GM12878 (cell line): ENCODE measurements around the gene HSPA1B. TPM values are rescaled to one million over a fixed set of nuclear protein-coding genes. Genes with fewer than 3 reads are reported as not detected.

Experiments
- ATAC-seq: fragments of 200-7000 bp; cut with Tn5 transposase; 3 replicates; pipeline ENCODE4 v1.9.1; 2020; ENCODE audit warnings: mild to moderate bottlenecking, moderate library complexity
- BruUV-seq: library from RNA; stranded (reverse); fragments of 400-500 nt; replicated peaks from 2 replicates; lab custom pipeline; 2021; lab: Mats Ljungman, UMichigan
- CTCF ChIA-PET: fragments of 300-600 bp; sonication (Branson Sonifier 250); formaldehyde crosslinking; extraction: SDS; loops from one replicate; lab custom pipeline; 2021; ENCODE audit warnings: inconsistent platforms; lab: Yijun Ruan, JAX
- POLR2A ChIA-PET: fragments of 350-600 bp; formaldehyde crosslinking; extraction: SDS; loops from one replicate; lab custom pipeline; 2021; ENCODE audit warnings: inconsistent platforms; lab: Charles Lee
- RAD21 ChIA-PET: fragments of 300-600 bp; sonication (Branson Sonifier 250); formaldehyde crosslinking; loops from one replicate; lab custom pipeline; 2023; ENCODE audit warnings: antibody characterized with exemption; ENCODE audit not compliant: unreplicated experiment; lab: Charles Lee
- SMC1A ChIA-PET: fragments of 300-600 bp; sonication (Branson Sonifier 250); formaldehyde crosslinking; loops from one replicate; lab custom pipeline; 2023; ENCODE audit not compliant: unreplicated experiment, uncharacterized antibody; lab: Charles Lee
- DNase-seq: peaks from one replicate; pipeline ENCODE4 v3.0.0-alpha.2; 2011; ENCODE audit warnings: low read depth, low spot score
- FAIRE-seq: peaks from 3 replicates; lab custom pipeline; 2011; peaks lifted over from hg19 to GRCh38; lab: Jason Lieb, UNC
- H2AFZ ChIP-seq: 2 replicates; pipeline ENCODE4 v1.6.0; 2011; ENCODE audit warnings: low read depth, low read length, control low read depth; ENCODE audit not compliant: control insufficient read depth
- H3K27ac ChIP-seq: 2 replicates; pipeline ENCODE4 v1.5.1; 2011; ENCODE audit warnings: control low read depth; ENCODE audit not compliant: control insufficient read depth, insufficient read depth
- H3K27me3 ChIP-seq, 2 experiments: replicated peaks in 1 of 2; 2 replicates each; pipeline versions ENCODE4 v1.6.0 to v1.6.1; 2011; ENCODE audit warnings: low read length in 1 of 2; ENCODE audit not compliant: control insufficient read depth in 2 of 2, insufficient read depth in 2 of 2
- H3K36me3 ChIP-seq, 2 experiments: 2 replicates each; pipeline ENCODE4 v1.5.1; 2011; ENCODE audit warnings: low read length in 1 of 2; ENCODE audit not compliant: control insufficient read depth in 2 of 2, insufficient read depth in 2 of 2
- H3K4me1 ChIP-seq: 2 replicates; pipeline ENCODE4 v1.6.1; 2011; ENCODE audit warnings: mild to moderate bottlenecking, low read length, moderate library complexity, mixed read lengths; ENCODE audit not compliant: control insufficient read depth, insufficient read depth
- H3K4me2 ChIP-seq: 2 replicates; pipeline ENCODE4 v1.6.0; 2011; ENCODE audit warnings: control low read depth; ENCODE audit not compliant: control insufficient read depth, insufficient read depth
- H3K4me3 ChIP-seq: fragments of 200-600 bp; sonication (generic); 2 replicates; pipeline ENCODE4 v1.5.1; 2016
- H3K79me2 ChIP-seq: 2 replicates; pipeline ENCODE4 v1.6.0; 2011; ENCODE audit warnings: low read length; ENCODE audit not compliant: control insufficient read depth, insufficient read depth
- H3K9ac ChIP-seq: 2 replicates; pipeline ENCODE4 v1.8.0; 2011; ENCODE audit warnings: low read length, control low read depth, mixed read lengths; ENCODE audit not compliant: control insufficient read depth, insufficient read depth
- H3K9me3 ChIP-seq: replicated peaks from 3 replicates; pipeline ENCODE4 v1.5.1; 2011; ENCODE audit warnings: mild to moderate bottlenecking, low read length; ENCODE audit not compliant: control insufficient read depth, insufficient read depth
- H4K20me1 ChIP-seq: 2 replicates; pipeline ENCODE4 v1.6.0; 2011; ENCODE audit not compliant: control insufficient read depth, insufficient read depth
- BMI1 ChIP-seq: fragments of 450-650 bp; IDR thresholded peaks from 2 replicates; pipeline ENCODE4 v1.6.1; 2016; ENCODE audit warnings: mild to moderate bottlenecking, moderate library complexity, borderline replicate concordance
- BRCA1 ChIP-seq: IDR thresholded peaks from 2 replicates; pipeline ENCODE4 v1.6.1; 2011; ENCODE audit warnings: low read depth, low read length, improper control_type of control experiment
- EZH2 ChIP-seq: IDR thresholded peaks from 2 replicates; pipeline ENCODE4 v1.6.1; 2012; ENCODE audit warnings: low read depth, mild to moderate bottlenecking, control low read depth, inconsistent platforms, low read length, borderline replicate concordance; ENCODE audit not compliant: control insufficient read depth
- GATAD2B ChIP-seq: fragments of 450-650 bp; conservative IDR thresholded peaks from 2 replicates; pipeline ENCODE4 v1.6.1; 2017; ENCODE audit warnings: low read depth, mild to moderate bottlenecking, moderate library complexity
- IRF5 ChIP-seq: fragments of 450-650 bp; IDR thresholded peaks from 2 replicates; pipeline ENCODE4 v1.6.1; 2017; ENCODE audit warnings: borderline replicate concordance
- NBN ChIP-seq: fragments of 450-650 bp; IDR thresholded peaks from 2 replicates; pipeline ENCODE4 v1.6.1; 2016
- PBX3 ChIP-seq: IDR thresholded peaks from 2 replicates; pipeline ENCODE4 v1.6.1; 2011; ENCODE audit warnings: mild to moderate bottlenecking, low read depth, low read length, moderate library complexity; ENCODE audit not compliant: insufficient replicate concordance
- POLR2A ChIP-seq: IDR thresholded peaks from 2 replicates; pipeline ENCODE4 v1.6.1; 2011; ENCODE audit warnings: low read depth, mild to moderate bottlenecking, low read length
- RUNX3 ChIP-seq: IDR thresholded peaks from 2 replicates; pipeline ENCODE4 v1.6.1; 2012; ENCODE audit warnings: low read length, inconsistent platforms
- TCF7 ChIP-seq: IDR thresholded peaks from 2 replicates; pipeline ENCODE4 v1.6.1; 2014; ENCODE audit warnings: antibody characterized with exemption, borderline replicate concordance
- WGBS: methylation state at CpG from one replicate; pipeline ENCODE4 v1.1.6; 2016; ENCODE audit warnings: low lambda C conversion rate; ENCODE audit not compliant: insufficient replicate concordance, insufficient coverage; ENCODE audit errors: missing lambda C conversion rate; 5-methylcytosine and 5-hydroxymethylcytosine counted together
- in situ Hi-C: fragments of 300-500 bp; cut with MboI; formaldehyde crosslinking; loops from 9 replicates; pipeline ENCODE4 v1.14.3; 2018; ENCODE audit warnings: mixed read lengths
- intact Hi-C: fragments of 100-400 bp; cut with micrococcal nuclease; formaldehyde crosslinking; loops from one replicate; pipeline ENCODE4 v1.14.2; 2022; ENCODE audit not compliant: unreplicated experiment
- polyA plus RNA-seq, 11 experiments: library from polyadenylated mRNA; depleted of rRNA in 4 of 11; unstranded in 6 of 11; stranded (reverse) in 5 of 11; fragments of >200 nt; fragmentation: Nextera tagmentation in 4 of 11; fragmentation: Illumina TruSeq in 1 of 11; extraction: Ambion mirVana in 4 of 11; extraction: Trizol in 1 of 11; gene quantifications; 1 replicate in 1 of 11; 2 replicates in 10 of 11; pipeline versions ENCODE4 v1.2.1 to v1.2.3, GENCODE V29; 2011 to 2016; ENCODE audit warnings: inconsistent platforms in 2 of 11, missing spikeins in 2 of 11, low read depth in 1 of 11
- total RNA-seq, 4 experiments: library from RNA; depleted of rRNA in 3 of 4; stranded (reverse); fragments of >200 nt in 3 of 4; fragmentation: Illumina TruSeq in 1 of 4; extraction: Trizol in 1 of 4; gene quantifications; 2 replicates each; pipeline versions ENCODE4 v1.2.1 to v1.2.3, GENCODE V29; 2013 to 2021
- TF ChIP-seq, protein P1 (sequence below): fragments of 450-650 bp; IDR thresholded peaks from 2 replicates; pipeline ENCODE4 v1.6.1; 2016; ENCODE audit warnings: mild to moderate bottlenecking, moderate library complexity, borderline replicate concordance

Gene HSPA1B
- total and polyA plus RNA-seq, 10 of the 15 experiments (the other 5 are each of a cell fraction or from before 2014, with no cell fraction given): 0.11 to 40.5 (median 12.8) TPM

DNA sequence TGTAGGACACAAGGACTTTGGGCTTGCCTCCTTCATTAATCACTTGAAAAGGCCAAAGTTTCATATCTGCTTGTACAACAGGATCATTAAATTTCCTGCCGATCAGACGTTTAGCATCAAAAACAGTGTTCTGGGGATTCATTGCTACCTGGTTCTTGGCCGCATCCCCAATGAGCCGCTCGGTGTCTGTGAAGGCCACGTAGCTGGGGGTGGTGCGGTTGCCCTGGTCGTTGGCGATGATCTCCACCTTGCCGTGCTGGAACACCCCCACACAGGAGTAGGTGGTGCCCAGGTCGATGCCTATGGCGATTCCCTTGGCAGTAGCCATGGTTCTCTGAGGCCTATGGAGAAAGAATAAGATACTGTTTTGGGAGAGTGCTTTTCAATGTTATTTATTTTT, 15.9 kb upstream of the HSPA1B start:
- Histone ChIP-seq H3K27me3 (no peaks in the 10 kb centered on the region), H4K20me1 (no peaks in the 10 kb centered on the region), H3K4me1 (peaks cover 24% of the 10 kb centered on the region), H3K4me3 (no peak overlapping the region), H3K27ac (no peak overlapping the region), H3K36me3 (no peaks in the 10 kb centered on the region), H3K4me2 (peak overlapping the region; percentile 75; the same call in 1 of the 2 replicates), H3K9me3 (no peaks in the 10 kb centered on the region), H3K9ac (no peak overlapping the region), H3K79me2 (peaks cover 2% of the 10 kb centered on the region), H2AFZ (no peak overlapping the region)
- ATAC-seq: no peak
- RAD21 ChIA-PET: interaction anchor here (1.3 to 4.3 kb wide), 2 partner anchors 75 to 82 kb away, joined by 3 to 27 read pairs; partner anchors contain the start of genes CLIC1 and DDAH2
- no TSS peak for BruUV-seq
- DNase-seq: no peak
- CTCF ChIA-PET: interaction anchor here (0.7 to 2.1 kb wide), 3 partner anchors 13 to 131 kb away, joined by 4 to 5 read pairs (median 4); partner anchors contain the start of gene LY6G5C
- in situ Hi-C loops (no loop called here), intact Hi-C loops (loop anchor here (2.0 kb wide), 1 partner anchor 15 kb away; no protein-coding TSS in a partner anchor)
- 86% methylated on average over 12 of the region's 12 CpGs for WGBS
- TF ChIP-seq RUNX3: no peak
- no peak for TF ChIP-seq TCF7
- no peak for TF ChIP-seq POLR2A
- TF ChIP-seq IRF5: no peak
- TF ChIP-seq BRCA1: no peak
- no peak for TF ChIP-seq GATAD2B
- TF ChIP-seq EZH2: no peak
- TF ChIP-seq BMI1: no peak
- no peak for TF ChIP-seq NBN
- TF ChIP-seq, protein P1, sequence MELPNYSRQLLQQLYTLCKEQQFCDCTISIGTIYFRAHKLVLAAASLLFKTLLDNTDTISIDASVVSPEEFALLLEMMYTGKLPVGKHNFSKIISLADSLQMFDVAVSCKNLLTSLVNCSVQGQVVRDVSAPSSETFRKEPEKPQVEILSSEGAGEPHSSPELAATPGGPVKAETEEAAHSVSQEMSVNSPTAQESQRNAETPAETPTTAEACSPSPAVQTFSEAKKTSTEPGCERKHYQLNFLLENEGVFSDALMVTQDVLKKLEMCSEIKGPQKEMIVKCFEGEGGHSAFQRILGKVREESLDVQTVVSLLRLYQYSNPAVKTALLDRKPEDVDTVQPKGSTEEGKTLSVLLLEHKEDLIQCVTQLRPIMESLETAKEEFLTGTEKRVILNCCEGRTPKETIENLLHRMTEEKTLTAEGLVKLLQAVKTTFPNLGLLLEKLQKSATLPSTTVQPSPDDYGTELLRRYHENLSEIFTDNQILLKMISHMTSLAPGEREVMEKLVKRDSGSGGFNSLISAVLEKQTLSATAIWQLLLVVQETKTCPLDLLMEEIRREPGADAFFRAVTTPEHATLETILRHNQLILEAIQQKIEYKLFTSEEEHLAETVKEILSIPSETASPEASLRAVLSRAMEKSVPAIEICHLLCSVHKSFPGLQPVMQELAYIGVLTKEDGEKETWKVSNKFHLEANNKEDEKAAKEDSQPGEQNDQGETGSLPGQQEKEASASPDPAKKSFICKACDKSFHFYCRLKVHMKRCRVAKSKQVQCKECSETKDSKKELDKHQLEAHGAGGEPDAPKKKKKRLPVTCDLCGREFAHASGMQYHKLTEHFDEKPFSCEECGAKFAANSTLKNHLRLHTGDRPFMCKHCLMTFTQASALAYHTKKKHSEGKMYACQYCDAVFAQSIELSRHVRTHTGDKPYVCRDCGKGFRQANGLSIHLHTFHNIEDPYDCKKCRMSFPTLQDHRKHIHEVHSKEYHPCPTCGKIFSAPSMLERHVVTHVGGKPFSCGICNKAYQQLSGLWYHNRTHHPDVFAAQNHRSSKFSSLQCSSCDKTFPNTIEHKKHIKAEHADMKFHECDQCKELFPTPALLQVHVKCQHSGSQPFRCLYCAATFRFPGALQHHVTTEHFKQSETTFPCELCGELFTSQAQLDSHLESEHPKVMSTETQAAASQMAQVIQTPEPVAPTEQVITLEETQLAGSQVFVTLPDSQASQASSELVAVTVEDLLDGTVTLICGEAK: no peak
- no peak for TF ChIP-seq PBX3
- POLR2A ChIA-PET: interaction anchor here (0.6 to 5.2 kb wide), 3 partner anchors 13 to 74 kb away, joined by 3 to 91 read pairs (median 65); partner anchors contain the start of genes CLIC1, HSPA1B and MSH5
- SMC1A ChIA-PET: interaction anchor here (1.1 to 2.5 kb wide), 3 partner anchors 12 to 71 kb away, joined by 3 to 9 read pairs (median 3); no protein-coding TSS in a partner anchor
- no peak for FAIRE-seq
